Neural crest cell (in vitro differentiated cells): ENCODE data around the gene SFTPB. TPM values are rescaled to one million over a fixed set of nuclear protein-coding genes. Genes with fewer than 3 reads are reported as not detected.
"Not testable (repeated sequence)": the region's sequence is repeated elsewhere in the genome, so short reads cannot be mapped to it uniquely, and the experiment has no call there.

Experiments
- DNase-seq: peaks from one replicate; pipeline ENCODE4 v3.0.0; 2021; ENCODE audit warnings: low read depth, mixed read lengths, low spot score
- H3K27ac Mint-ChIP-seq: one replicate; pipeline ENCODE4 v1.8.0; 2021; ENCODE audit warnings: mild to moderate bottlenecking, mixed read lengths; ENCODE audit not compliant: unreplicated experiment
- H3K27me3 Mint-ChIP-seq: 2 replicates; pipeline ENCODE4 v1.8.0; 2021; ENCODE audit warnings: low read depth, mild to moderate bottlenecking, mixed read lengths
- H3K36me3 Mint-ChIP-seq: 2 replicates; pipeline ENCODE4 v1.8.0; 2021; ENCODE audit warnings: low read depth, mild to moderate bottlenecking, mixed read lengths
- H3K4me1 Mint-ChIP-seq: 2 replicates; pipeline ENCODE4 v1.8.0; 2021; ENCODE audit warnings: mixed read lengths
- H3K4me3 Mint-ChIP-seq: one replicate; pipeline ENCODE4 v1.8.0; 2021; ENCODE audit warnings: mild to moderate bottlenecking, mixed read lengths
- H3K9me3 Mint-ChIP-seq: 2 replicates; pipeline ENCODE4 v1.8.0; 2021; ENCODE audit warnings: mixed read lengths
- CTCF ChIP-seq: fragments of 200-600 bp; sonication (generic); conservative IDR thresholded peaks from 2 replicates; pipeline ENCODE4 v1.5.0; 2021; ENCODE audit warnings: antibody characterized with exemption, mild to moderate bottlenecking
- total RNA-seq: library from RNA; stranded (reverse); gene quantifications from 2 replicates; pipeline ENCODE4 v1.2.1, GENCODE V29; 2021

Gene SFTPB
- total RNA-seq, 1 donor from 2014 or later, result not detected

DNA sequence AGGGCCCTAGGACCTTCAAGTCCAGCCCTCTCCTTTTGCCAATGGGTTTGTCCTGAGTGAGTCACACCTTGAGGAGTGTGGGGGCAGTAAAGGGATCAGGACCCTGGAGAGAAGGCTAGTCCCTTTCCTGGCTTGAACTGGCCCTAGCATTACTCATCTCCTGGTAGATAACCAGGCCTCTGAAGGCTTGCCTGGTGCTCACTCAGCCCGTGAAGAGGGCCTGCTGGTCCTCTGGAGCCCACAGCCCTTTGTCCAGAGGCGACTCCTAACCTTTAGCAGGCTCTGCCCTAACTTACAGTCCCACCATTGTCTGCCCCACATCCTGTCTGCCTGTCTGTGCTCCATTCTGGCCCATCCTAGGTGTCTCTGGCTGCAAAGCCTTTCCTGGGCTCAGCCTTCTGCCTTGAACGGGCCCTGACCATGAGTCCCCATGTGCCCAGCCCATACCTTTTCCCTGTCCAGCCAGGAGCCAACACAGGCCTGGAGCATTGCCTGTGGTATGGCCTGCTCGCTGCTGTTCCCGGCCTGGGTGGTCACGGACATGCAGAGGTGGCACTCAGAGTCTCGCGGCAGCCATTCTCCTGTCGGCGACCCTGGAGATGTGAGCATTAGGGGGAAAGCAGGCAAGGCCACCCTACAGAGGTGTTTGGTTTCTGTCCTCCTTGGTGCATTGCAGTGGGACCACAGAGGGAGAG lies 5.0 kb downstream of the SFTPB start:
- H3K27ac Mint-ChIP-seq, result peak overlapping the region; percentile 87
- DNase-seq, result no peak
- no peaks in the 10 kb centered on the region for H3K36me3 Mint-ChIP-seq
- TF ChIP-seq CTCF, result no peak
- H3K4me1 Mint-ChIP-seq, result no peaks in the 10 kb centered on the region
- H3K4me3 Mint-ChIP-seq, result no peak overlapping the region
- no peaks in the 10 kb centered on the region for H3K9me3 Mint-ChIP-seq
- no peaks in the 10 kb centered on the region for H3K27me3 Mint-ChIP-seq

DNA sequence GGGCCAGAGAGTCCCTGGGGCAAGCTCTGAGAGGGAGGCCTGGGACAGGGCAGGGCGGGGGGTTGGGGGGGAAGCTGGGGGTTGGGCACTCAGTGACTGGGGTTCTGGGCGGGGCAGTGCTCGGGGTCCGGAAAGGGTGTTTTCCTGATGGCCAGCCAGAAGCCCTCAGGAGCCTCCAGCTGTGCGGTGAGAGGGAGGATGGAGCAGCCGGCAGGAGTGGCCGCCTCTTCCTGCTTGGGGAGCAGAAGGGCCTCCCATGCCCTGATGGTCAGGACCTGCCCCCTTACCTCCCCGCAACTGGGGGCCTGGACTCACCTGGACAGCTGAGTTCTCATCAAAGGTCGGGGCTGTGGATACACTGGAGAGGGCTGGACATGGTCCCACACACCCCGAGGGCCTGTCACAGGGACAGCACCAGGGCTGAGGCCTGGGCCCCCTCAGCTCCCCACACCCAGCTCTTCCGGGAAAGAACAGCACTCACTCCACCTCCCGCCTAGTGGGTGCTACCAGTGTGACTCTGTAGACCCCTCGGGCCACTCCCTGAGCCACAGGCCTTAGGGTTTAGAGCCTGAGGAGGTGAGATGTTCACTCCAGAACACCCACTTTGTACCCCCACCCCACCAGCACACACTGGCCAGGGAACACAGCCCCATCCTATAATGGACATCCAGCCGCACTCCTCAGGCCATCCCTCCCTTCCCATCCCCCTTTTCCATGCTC lies 6.7 kb downstream of the SFTPB start:
- no peak for TF ChIP-seq CTCF
- Mint-ChIP-seq H3K27me3 (no peaks in the 10 kb centered on the region), H3K4me1 (no peaks in the 10 kb centered on the region), H3K36me3 (no peaks in the 10 kb centered on the region), H3K27ac (no peak overlapping the region), H3K9me3 (no peaks in the 10 kb centered on the region), H3K4me3 (no peak overlapping the region)
- DNase-seq, result no peak

GRCh38 chr2:85660725-85661124 lies 7.3 kb downstream of the SFTPB start:
- Mint-ChIP-seq H3K27me3 (no peaks in the 10 kb centered on the region), H3K4me3 (no peak overlapping the region), H3K9me3 (no peaks in the 10 kb centered on the region), H3K27ac (no peak overlapping the region), H3K36me3 (peaks cover 5% of the 10 kb centered on the region), H3K4me1 (no peaks in the 10 kb centered on the region)
- DNase-seq, result no peak
- no peak for TF ChIP-seq CTCF

DNA sequence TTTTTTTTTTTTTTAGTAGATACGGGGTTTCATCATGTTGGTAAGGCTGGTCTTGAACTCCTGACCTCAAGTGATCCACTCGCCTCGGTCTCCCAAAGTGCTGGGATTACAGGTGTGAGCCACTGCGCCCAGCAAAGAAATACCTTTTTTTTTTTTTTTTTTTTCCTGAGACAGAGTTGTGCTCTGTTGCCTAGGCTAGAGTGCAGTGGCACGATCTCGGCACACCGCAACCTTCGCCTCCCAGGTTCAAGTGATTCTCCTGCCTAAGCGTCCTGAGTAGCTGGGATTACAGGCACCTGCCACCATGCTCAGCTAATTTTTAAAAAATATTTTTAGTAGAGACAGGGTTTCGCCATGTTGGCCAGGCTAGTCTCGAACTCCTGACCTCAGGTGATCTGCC lies 7.7 kb downstream of the SFTPB start:
- H3K27ac Mint-ChIP-seq, H3K27me3 Mint-ChIP-seq, H3K4me1 Mint-ChIP-seq, DNase-seq, H3K9me3 Mint-ChIP-seq, H3K4me3 Mint-ChIP-seq, H3K36me3 Mint-ChIP-seq: not testable (repeated sequence)

- DNase-seq, result no peak
- H3K4me3 Mint-ChIP-seq, result no peak overlapping the region
- H3K27ac Mint-ChIP-seq, result no peak overlapping the region
- H3K4me1 Mint-ChIP-seq, result no peaks in the 10 kb centered on the region
- TF ChIP-seq CTCF, result no peak
- peaks cover 5% of the 10 kb centered on the region for H3K36me3 Mint-ChIP-seq
- no peaks in the 10 kb centered on the region for H3K9me3 Mint-ChIP-seq
- no peaks in the 10 kb centered on the region for H3K27me3 Mint-ChIP-seq
These were observed 8.5 kb downstream of the SFTPB start for GRCh38 chr2:85659324-85659981.

DNA sequence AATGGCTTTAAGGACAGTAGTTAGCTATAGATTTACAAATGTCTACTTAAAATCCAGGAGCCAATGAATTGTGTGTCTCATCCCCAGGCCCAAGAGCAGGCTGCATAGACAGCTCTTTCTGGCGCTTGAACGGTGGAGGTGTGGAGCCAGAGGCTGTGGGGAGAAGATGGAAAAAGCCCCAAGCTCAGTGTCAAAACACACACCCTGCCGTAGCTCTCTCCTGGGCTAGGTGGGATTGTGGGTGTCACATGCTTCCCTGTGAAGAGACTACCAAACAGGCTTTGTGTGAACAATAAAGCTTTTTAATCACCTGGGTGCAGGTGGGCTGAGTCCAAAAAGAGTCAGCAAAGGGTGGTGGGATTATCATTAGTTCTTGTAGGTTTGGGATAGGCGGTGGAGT lies 10.6 kb downstream of the SFTPB start:
- not testable (repeated sequence) for H3K4me1 Mint-ChIP-seq, DNase-seq, H3K27ac Mint-ChIP-seq, H3K4me3 Mint-ChIP-seq, H3K27me3 Mint-ChIP-seq, H3K36me3 Mint-ChIP-seq, H3K9me3 Mint-ChIP-seq
